Medulla oblongata (tissue), 1 donor: Measurements from ENCODE around the gene SSBP3.

Source experiments
- DNase-seq: peaks from one replicate; pipeline ENCODE4 v3.0.0-alpha.2; 2015; ENCODE audit errors: extremely low spot score

The SSBP3 gene

DNA sequence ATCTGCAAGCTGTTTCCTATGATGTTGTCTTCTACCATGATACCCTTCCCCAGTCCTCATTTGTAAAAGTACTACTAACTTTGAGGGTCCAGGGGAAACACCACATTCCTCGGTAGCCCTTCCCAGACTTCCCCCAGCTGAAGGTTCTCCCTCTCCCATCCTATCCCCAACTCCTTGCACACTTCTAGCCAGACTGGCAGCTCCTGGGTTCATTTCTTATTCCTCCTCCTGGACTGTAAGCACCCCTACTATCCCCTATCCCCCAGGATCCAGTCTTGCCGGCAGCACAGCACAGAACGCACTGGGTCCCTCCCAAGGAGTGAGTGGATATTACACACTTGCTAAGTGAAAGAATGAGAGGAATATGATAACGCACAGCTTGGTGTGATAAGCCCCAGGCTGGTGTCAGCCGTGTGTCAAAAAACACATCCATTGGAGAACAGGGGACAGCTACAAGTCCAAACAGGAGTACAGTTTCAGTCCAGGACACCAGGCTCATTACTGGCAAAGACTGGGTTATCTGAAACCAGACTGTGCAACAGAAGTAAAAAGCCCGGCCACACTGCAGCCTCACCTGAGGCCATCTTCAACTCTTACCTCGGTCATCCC is 100.2 kb downstream of the SSBP3 start:
- DNase-seq: no peak

DNA sequence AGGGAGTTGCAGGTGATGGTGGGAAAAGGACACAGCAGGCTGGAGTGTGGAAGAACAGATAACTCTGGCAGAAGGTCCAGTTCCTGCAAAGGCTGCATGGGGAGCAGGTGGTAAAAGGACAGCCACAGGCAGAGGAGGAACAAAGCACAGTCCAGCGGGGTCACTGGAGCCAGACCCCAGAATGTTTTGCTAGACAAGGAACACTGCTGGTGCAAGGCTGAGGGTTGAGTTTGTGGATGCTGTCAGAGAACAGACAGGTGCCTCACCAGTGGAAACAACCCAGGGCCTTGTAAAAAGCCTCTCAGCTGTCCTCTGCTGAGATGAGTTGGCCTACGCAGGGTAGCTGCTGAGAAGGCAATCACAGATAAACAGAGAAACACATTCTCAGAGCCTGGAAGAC is 101.7 kb downstream of the SSBP3 start:
- no peak for DNase-seq

DNA sequence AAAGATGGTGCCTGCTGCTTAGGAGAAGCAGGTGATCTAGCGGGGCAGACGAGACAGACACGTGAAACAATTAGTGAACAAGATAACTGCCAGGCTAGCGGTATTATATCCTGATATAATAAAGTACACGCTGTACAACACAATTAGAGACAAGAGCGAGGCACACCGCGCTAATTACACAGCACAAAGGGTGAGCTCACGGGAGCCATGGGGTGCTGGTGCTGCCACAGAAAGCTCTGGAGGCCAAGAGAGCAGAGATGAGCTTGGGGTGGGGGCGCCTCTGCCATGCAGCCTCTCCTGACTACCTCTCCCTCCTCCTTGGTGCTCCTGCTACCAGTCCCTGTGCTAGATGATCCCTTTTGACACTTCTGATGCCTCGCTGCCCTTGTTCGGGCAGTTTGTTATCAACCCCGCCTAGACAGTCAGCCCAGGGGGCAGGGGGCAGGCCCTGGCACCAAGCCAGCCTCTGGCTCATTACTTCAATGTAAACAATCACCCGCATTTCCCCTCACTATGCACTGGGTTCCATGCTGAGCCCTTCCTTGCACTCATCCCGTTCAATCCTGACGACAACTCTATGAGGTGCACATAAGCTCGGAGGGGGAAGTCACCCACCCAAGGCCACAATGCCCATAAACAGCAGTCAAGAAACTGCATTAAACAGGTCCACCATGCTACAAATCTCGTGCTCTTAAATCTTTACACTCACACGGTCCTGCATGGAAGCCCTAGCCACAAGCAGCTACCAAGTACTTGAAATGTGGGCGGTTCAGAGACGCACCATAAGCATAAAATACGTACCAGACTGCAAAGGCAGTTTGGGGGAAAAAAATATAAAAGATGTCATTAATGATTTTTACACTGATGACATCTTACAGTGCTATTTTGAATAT is 103.0 kb downstream of the SSBP3 start:
- DNase-seq: no peak

DNA sequence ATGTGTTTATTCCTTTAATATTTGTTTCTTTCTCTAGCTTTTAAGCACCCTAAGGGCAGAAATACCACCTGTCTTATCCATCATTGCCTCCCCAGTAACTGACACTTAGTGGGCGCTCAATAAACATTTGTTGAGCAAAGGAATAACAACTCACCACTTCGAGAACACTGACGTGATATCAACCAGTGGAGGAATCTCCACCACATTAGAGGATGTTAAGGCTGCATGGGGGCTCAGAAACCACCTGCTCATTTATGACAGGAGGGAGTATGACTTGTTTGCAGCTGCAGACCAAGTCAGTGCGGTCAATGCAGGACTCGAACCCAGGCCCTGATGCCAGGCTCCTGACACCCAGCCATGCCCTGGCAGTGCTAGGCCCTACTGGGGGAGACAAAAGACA is 103.6 kb downstream of the SSBP3 start:
- no peak for DNase-seq

DNA sequence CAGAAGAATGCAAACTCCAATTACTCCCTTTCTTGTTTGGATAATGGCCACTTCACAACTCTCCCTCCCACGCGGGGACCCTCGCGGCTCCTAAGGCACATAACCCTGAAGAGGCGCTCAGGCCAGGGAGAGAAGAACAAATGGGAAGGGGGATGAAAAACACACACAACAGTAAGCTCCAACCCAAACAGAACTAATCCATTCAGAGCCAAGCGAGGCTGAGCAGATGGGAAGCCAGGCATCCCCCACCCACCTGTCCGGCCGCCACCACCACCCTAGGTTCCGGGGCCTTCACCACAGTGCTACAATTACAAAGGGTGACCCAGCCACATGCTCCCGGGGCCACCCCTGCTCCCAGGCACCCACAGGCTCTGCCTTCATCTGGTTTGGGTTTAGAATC is 104.7 kb downstream of the SSBP3 start:
- DNase-seq: no peak

DNA sequence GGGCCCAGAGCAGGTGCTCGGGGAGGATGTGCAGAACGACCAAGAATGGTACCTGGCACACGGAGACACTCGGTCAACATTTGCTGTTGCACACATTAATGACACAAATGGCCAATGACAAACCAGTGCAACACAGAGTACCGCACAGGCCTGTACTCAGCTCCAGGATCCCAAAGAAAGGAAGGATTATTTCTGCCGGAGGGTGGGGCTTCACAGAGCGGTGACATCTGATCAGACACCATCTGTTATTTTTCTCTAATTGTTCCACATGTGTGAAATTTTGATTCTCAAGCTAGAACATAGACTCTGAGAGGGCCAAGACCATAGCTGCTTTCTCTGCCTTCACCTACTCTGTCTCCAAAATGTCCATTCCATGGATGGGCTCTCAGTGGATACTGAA is 105.8 kb downstream of the SSBP3 start:
- peak; percentile 48 for DNase-seq

DNA sequence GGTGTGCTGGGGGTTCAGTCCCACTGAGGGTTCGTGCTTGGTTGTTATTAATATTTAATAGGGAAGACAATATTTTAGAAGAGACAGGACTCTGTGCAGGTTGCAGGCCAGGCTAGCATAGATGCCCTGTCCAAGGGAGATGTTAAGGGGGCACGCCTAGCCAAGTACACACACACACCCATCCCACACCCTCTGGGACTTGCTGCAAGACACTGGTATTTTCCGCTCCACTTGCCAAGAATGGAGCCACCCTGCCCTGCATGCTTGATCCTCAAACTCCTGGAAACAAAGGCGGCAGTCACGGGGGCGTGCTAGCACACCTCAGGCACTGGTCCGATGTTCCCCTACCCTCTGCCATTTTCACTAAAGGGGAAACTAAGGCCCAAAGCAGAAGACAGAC is 107.2 kb downstream of the SSBP3 start:
- DNase-seq: no peak

DNA sequence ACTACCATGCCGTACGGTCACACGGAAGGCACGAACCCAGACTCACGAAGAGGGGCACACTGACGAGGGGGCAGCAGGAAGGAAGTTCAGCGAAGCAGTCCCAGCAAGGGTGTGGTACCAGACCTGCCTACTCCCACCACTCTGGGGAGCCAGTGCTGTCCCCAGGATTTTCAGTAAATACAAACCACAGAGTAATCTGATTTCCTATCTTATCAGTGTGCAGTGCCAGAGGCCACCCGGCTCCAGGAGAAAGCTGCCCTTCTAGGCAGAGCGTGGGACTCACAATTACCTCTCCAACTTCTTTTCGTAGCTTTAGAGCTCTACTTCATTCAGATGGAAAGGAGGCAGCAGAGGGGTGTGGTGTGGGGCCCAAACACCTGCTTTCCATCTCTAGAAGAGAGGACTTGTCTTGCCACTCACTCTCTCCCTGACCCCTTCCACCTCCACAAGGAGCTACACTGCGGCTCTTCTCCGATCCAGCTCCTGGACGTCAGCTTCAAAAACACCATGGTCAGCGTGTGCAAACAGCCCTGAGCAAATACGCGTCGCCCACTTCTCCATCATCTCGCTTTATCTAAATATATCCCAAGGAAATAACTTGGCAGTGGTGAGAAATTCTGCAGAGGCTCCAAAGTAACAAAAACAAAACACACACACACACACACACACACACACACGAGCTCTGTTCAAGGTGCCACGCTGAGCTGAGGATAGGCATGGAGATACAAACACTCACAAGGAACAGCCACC is 107.7 kb downstream of the SSBP3 start:
- DNase-seq: no peak

DNA sequence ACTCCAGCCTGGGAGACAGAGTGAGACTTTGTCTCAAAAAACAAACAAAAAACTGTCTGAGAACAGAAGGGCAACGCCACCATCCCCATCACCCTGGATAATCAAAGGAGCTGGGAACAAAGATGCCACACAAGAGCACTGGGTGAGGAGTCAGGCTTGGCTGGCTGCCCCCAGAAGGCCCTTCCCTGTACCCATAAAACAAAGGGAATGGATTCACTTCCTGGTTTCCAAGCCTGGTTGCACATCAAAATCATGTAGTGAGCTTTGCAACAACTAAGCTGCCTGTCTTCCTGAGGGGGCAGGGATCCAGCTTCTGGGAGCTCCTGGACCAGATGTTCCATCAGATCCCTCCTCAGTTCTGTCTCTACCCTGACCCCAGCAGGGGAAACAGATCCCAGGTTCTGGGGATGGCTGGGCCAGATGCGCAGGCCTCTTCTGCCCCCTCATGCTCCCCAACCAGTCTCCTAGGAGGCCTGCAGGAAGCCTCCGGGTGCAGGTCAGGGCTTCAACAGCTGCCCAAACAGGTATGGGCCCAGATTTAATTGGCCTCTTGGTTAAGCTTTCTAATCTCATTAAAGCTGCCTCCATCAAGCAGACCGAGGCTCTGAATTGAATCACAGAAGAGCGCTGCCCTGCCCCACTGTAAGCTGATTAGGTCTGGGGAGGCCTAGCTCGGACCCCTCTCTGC is 108.5 kb downstream of the SSBP3 start:
- peak; percentile 92 for DNase-seq

DNA sequence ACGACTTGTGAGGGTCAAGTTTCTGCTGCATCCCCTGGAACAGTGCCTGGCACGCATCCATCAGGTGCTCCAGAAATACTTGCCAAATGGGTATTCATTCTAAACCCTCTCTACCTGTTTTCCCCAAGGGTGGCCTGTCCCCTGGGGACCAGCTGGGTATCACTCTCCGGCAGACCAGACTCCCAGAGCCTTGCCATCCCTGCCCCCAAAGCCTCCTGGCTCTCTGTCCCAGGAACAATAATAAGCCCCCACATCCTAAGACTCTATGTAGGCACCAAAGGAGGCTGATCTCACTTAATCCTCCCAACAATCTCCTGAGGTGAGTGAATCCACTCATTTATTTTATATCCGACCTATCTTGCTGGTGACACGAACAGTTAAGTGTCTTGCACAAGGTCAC is 109.5 kb downstream of the SSBP3 start:
- DNase-seq: no peak

DNA sequence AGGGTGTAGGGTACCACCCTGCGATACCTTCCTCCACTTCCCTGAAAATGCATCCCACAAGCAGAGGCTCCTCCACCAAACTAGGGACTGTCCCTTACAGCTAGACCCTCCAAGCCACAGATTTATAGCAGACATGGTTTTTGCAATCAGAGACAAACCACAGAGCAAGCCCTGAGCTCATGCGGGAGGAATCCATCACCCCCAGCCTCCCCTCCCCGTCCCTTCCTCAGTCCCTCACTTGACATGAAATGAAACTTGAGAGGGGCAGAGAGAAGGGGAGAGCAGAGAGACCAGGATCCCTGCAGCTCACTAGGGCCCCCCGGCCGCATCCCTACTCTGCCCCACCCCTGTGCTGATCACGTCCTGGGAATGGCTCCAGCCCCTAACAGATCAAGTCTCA is 111.3 kb downstream of the SSBP3 start:
- no peak for DNase-seq

DNA sequence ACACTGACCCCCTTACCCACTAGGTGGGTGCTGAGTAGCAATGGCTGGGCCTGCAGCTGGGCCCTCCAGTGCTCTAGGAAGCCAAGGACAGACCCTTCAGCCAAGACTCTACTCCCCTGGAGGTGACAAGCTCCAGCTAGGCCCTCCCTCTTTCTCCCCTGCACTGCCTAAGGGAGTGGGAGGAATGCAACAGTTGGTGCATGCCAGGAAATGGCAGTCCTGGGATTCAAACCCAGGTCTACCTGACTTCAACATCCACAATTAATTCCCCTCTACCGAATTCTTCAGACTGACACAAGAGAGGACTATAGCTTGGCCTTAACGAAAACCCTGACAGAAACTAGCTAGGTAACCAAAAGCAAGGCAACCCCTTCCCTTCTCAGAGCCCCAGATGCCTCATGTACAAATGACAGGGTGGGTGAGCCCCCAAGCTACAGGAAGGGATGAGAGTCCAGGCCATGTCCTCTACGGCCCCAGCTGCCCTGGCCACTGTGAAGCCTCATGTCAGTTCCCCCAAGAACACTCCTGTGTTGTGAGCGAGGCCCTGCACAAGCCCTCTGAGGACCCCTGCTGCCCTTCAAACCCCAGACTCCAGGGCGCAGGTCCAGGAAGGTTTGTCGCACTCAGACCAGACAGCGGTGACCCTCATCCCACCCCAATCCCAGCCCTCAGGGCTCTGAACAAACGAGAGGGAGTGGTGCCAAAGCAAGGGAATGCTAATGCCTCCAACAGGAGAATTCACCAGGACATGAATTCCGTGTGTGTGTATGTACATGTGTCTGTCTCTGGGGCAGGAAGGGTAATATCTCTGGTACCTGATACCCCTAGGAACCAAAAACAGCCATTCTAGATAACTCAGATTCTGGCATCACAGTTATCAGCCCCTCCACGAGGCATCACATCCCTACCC is 113.9 kb downstream of the SSBP3 start:
- DNase-seq: no peak

DNA sequence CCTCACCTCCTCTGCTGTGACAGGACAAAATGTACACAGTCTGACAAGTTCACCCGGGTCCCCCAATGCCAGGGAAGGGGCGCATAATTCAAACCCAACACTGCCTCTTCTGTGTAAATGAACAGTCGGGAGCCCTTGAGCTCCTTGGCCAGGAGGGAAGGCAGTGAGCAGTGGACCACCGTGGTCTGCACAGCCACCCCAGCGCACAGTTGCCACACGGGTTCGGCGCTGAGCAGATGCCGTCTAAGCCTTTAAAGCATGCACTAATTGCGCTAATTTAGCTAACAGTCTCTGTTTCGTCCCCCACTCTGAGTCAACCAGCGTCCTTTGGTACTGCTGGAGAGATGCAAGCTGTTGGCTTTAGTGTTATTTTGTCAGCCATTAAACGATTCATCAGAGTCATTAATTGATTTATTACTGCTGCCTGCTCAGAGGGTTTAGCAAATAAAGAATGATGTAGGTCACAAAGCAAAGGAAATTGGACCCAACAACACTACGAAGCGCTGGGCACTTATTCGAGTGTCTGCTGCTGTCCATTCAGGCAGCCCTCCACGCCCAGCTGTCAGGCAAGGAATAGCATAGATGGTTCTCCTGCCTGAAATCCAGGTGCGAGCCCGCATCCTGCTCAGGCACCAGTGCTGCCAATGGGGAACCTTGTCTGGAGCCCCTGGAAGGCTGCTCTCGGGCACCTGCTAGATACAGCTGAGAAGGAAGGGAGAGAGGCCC is 114.8 kb downstream of the SSBP3 start:
- DNase-seq: no peak

DNA sequence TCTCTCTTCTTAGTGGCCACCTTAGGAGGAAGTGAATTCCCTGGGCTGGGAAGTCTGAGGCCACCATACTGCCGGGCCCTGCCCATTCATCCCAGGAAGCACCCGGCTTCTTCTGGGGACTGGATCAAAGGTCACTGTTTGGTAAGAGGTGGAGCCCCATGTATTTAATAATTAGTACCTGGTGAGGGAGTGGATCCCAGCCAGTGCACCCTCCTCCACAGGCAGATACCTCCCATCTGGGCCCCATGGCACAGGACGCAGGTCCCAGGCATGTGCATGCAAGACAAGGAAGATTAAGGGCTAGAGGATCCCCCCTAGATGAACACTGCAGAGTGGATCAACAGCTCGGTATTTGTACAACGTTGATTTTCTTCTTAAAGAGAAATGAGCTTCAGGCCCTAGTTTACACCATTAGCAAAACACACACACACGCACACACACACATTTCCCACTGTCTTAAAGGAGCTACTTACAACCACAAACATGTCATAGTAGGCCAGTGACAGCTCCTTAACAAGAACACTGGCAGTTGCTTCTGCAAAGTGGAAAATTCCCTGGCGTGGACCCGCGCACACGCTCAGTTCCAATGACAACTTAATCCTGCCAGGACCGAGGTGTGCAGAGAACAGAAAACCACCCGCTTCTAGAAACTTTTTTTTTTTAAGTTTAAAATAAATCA is 115.5 kb downstream of the SSBP3 start:
- DNase-seq: no peak

DNA sequence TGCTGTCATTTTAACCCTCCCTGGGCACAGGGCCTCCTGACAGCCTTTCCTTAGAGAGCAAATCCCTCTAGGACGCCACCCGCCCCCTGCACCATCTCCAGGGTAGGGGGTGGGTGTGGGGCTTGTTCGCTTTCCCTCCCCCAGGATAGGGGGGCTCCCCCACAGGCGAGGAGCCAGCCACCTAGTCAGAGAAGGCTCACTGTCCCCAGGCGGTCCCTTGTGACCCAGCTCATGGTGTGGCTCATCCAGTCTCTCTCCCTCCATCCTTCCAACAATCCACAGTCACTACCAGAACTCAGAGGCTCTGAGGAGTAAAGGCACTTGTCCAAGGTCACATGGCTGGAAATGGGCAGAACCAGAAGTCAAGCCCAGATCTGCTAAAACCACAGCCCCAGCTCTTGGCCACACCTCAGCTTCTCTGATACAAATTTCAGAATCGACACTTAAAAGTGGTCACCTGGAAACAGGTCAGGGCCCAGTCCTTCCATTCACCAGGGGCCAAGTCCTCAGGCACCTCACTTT is 116.4 kb downstream of the SSBP3 start:
- DNase-seq: peak; percentile 51

DNA sequence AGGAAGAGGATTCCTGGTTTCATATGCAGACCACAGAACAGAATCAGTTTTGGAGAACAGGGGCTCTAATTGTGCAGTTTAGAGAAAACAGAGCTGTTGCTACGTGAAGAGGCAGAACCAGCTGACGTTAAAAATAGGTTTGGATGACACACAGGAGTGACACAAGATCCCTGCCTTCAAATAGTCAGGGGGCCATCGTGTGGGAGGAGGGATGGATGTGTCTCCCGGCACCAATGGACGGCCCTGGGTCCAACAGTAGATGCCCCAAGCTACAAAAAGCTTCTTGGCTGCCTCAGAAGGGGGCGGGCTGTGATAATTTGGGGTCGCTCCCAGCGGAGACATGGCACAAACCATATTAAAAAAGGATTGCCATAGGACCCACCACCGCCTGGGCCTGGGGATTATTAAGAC is 118.4 kb downstream of the SSBP3 start:
- DNase-seq: peak; percentile 49

DNA sequence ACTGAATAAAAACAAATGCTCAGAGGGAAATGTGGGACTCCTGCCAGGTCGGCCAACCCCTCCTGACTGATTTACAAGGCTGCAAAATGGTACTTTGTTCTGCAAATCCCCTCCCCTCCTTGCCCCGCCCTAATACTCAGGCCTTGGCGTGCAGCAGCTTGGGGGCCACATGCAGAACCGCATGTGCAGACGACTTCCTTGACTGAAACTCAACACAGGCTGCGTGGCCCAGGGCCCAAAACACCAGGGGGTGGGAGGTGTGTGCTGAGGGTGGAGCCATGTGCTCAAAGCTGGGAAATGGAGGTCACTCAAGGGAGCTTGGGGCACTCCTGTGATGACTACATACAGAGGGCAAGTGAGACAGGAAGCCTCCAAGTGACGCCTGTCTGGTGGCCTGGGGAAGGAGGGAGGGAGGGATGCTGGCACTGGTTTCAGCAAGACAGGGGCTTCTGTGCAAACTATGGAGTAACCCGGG is 119.0 kb downstream of the SSBP3 start:
- peak; percentile 65 for DNase-seq

DNA sequence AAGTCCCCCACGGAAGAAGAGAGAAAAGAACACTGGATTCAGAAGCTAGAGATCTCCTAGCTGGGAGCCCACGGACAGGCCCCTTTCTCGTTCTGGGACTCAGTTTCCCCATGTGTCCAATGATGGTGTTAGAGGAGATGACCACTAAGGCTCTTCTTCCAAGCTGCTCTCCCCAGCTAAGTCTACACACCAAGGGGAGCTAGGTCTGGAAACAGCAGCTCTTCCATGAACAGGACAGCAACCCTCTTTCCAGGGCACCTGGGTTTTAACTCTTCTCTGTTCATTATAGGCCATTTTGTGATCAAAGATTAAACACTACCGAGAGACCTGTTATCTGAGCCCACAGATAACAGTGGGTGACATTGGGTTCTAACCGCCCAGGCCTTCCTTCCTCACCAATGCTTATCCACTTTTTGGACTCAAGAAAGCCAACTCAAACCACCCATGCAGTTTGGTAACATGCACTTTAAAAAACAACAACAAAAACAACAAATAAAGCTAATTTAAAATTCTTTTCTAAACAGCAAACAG is 120.3 kb downstream of the SSBP3 start:
- DNase-seq: no peak
